Activated CD4-positive, alpha-beta T cell treated with anti-CD3 and anti-CD28 coated beads, Interleukin-2, amount 50 U/mL, for 48 hours (primary cell): ENCODE data around the gene ESRRG.

Experiments used
- DNase-seq, 2 experiments: peaks; one replicate each; pipeline ENCODE4 v3.0.0-alpha.2; 2020

Gene ESRRG

DNA sequence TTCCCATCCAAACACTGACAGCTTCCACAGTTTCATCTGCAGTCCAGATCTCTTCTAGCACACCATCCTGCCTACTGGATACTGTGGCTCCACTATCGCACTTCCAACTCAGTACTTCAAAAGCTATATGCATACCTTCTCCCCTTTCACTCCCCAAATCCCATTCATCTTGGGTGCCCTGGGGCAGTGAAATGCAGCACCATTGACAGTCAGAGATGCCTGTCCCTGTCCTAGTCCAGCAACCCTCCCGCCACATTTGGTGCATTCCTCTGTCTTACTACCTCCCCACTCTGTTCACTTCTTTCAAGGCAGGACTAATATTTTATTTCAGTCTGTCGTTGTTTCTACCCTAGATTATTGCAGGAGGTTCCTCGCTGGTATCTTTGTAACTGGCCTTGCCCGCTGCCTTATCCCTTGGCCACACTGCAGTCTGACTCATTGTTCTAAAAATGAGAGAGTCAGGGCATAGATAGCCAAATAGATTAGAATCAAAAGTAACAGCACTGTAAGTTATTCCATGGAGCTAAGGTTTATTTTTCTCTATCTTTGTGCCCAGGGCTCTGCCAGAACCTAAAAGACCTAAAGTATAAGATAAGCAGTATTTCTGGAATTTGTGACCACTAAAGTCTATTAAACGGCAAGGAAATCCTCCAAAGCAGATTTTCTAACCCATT lies 96.7 kb downstream of the ESRRG start:
- no peak for DNase-seq

DNA sequence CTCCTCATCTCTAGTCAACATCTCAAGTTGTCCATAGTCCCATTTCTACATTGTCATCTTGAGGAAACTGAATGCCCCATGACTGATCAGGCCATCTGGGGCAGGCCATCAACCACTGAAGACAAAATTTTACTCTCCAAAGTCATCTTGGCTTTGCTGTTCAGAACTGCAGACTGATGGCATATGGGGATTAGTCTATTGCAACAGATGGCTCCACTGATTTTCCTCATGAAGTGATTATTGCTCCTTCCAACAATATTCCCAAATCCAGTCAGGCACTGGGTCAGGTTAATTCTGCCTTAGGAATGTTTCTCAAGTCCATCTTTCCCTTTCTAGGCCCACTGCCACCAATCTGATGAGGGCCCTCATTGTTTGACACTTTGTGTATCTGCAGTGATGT lies 101.7 kb downstream of the ESRRG start:
- DNase-seq = no peak

DNA sequence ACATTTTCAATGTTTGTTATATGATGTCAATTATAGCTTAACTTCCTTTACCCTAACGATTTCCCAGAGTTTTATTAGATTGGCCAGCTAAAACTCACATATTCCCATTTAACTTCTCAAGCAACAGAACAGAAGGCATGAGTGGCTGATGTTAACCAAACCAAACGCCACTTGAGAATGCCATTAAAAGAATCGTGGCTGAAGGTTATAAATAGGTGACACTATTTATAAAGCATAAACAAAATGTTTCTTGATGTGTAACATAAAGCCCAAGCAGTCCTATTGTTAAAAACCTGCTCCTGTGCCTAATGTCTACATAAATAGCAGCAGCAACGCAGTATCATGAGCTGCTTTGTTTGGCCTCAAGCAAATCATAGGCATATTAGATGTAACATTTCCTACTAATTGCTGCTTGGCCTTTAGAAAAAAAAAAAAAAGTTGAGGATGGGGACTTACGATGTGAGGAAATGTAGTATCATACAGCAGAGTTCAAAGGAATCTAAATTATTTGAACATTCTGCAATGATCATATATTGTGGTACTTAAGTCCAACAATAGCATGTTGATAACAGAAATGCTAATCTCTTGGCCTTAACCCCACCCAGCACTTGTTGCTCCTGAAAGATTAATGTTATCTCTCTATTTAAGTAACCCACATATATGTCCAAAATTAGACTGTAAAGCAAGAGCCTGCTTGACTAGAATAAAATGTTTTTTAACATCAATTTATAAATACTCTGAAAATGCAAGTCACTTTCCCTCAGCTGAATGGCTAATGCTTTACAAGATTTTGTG lies 106.0 kb downstream of the ESRRG start:
- no peak for DNase-seq

DNA sequence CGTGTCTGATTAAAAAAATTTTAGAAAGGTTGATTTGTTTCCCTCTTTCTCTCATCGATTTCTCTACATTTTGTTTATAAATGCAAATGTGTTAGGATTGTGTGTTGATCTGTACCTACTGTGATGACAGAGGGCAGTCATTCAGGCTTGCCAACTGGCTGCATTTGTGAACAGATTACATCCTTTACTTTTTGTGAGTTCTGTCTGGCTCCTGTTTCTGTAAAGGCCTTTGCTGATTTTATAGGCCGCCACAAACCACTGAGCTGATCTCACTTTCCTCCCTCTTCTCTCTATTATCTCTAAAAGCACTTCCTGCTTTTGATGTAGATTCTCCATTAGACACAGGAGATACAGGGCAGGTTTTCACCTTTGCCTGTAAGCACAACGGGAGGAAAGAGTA lies 106.8 kb downstream of the ESRRG start:
- DNase-seq = no peak

DNA sequence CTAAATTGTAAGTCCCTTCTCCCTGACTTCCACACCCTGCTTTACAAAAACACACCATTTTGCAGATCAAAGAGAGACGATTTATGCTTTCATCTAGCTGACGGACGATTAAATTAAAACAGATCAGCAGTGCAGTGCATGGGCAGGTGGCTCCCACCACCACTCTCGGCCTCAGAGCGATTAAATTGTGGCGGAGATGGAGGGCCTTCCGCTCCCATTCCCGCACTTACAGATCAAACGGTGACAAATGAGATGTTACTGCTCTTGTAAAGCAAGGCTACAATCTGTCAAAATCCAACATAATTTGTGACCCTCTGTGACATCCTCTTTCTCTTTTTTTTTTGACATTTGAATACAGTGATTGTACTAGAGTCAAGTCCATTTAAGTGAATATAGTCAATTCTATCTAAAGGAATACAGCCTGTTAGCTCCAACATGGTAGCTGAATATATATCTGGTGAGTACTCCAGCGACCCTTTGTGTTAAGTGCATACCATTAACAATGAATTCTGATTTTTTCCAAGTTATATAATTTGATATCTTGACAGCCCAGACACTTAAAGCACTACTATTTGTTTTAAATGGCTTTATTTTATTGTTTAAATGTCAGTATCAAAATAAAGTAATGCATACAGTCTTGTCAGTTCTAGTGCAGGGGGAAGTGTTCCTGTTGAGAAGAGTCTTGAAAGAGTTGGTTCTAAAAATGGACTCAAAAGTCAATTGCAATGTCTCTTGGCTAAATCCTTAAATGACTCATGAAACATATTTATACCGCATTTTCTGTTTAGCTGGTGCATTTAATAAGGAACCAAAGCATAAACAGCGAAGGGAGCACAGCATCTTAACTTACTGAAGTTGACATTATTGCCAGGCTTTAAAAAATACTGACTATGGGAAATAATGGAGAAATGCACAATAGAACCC lies 109.0 kb downstream of the ESRRG start:
- DNase-seq = no peak

DNA sequence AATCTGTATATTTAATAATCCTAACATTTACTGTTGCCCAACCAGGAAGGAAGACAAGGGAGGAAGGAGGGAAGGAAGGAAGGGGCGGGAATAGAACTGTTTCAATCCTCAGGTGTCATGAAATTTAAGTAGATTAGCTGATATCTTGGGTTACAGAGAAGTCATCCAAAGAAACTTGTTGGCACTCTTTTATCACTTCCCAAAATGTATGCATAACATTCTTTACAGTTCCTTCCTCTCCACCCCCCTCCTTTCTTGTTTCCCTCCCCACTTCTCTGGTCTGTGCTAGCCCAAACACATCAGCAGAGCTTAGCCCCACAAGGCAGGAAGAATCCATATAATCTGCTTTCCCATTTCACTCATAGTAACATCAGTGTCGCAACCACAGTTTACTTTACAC lies 110.9 kb downstream of the ESRRG start:
- DNase-seq = no peak

DNA sequence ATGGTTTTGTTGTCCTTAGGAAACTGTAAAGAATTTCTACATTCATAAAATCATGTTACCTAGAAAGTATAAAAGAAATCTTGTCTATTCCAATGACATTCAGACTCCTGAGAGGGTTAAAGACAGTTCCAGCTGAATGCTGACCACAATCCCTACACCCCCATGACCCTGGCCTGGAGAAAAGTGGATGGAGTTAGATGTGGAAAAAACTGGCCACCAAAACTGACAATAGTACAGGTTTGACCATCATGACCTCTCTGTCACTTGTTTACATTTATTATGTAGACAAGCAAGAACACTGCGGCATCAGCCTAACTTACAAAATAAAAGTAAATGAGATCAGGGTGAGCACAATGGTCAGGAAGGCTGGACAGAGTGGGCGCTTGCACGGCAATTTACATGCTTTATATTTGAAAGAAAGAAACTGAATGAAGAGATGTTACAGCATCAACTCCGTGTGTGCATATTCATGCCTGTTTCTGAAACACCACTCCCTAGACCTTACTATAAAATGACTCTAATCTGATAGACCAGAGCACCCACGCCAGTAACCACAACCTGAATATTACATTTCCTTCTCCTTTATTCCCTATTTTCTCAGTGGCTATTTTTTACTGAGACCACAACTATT lies 116.0 kb downstream of the ESRRG start:
- no peak for DNase-seq

DNA sequence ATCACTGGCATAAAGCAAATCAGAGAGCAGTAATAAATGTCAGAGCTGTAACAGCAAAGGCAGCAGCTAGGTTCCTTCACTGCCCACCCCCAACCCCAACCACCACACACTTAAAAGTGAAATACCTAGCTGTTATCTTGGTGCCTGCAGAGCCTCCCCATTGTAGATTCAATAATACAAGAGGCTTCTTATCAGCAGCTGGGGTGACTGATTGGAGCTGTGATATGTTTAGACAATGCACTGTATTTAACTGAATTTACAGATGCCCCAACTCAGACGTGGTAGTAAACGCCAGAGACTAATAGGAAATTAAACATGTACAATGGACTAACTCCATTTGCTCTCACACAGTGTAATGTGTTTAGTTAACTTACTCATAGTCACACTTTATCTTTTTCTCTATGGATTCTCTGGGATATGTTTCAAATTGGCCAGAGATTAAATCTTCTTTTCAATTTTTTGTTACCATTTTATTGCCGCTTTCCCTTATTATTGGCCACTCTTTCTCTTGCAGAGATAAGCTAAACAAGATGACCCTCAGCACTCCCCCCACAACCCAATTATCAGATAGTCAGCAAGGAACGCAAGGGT lies 117.1 kb downstream of the ESRRG start:
- DNase-seq = no peak

DNA sequence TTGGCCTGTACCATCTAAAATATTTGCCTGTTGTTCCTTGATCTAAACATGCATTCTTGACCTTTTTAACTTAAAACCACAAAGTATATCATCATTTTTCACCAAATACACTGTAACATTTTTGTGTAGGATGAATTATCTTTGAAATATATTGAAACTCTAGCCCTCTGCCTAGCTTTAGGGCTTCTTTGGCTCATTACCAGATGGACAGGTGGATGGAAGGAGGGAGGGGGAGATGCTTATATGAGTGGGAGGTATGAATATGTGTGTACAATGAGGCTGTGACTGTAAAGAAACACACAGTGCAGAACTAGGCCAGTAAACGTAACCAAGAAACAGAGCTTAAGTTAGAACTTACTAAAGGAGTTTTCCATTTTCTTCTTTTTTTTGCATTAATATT lies 118.5 kb downstream of the ESRRG start:
- DNase-seq = no peak

DNA sequence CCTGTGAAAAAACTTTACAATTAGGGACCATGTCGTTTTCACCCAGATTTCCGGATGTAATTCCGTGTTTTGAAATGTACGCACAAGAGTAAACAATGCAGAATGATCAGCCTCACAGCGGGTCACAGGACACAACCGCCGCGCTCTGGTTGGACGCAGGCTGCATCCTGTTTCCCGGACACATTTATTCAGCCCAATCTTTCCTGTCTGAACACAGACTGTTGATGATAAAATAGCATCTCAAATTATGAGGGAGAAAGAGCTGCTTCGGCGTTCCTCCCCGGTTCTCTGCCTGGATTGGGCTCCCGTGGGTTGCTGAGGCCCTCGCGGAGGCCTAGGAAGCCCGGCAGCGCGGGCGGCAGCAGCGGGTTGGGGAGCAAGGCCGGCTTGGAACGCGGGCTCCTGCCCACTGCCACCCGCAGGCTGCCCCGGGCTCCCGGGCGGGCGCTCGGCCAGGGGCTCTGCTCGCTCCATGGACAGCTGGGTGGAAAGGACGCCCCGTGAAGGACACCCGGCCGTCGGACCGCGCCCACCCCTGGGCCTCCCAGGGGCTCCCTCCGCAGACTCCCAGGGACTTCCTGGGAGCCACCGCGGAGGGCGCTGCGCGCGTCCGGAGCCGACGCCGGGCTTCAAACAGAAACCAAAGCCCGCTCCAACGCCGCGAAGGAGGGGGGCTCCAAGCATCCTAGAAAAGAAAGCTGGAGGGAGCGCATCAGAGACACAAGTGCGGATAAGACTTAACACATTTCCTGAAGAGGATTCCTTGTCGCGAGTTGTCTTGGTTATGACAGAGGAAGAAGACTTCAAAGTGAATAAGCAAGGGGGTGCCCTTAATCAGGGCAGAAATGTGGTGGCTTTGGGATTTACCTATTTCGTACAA lies 122.3 kb downstream of the ESRRG start:
- no peak for DNase-seq

DNA sequence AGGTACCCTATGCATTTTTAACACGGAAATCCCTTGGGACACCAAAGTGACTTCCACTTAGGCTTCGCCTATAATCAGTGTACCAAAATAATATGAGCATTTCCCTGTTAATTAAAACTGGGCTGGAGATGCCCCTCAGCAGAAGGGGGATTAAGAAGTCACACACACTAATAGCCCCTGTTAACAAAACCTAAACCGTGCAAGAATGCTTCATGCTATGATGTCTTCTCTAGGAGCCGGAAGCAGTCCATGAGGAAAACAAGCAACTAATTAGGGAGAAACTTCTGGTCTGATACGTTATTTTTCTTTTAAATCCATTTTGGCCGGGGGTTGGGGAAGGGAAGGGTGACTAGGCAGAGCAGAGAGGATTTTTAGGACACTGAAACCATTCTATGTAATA lies 123.4 kb downstream of the ESRRG start:
- DNase-seq = no peak

DNA sequence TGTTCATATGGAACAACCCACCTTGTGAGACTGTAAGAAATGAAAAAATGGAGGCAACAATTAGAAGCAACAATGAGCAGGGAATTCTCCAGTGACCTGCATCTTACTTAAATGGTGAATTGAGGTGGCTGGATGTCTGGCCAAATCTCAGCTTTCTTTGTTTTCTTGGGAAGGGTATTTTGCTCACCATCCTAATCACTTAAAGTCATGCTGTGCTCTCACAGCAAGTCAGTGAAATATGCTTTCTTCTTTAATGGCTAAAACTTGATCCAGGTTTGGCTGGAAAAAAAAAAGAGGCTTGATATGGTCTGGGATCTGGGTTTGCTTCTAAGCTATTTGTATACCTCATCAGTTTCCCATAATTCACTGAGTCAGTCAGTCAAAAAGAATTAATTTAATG lies 124.8 kb downstream of the ESRRG start:
- DNase-seq = no peak

DNA sequence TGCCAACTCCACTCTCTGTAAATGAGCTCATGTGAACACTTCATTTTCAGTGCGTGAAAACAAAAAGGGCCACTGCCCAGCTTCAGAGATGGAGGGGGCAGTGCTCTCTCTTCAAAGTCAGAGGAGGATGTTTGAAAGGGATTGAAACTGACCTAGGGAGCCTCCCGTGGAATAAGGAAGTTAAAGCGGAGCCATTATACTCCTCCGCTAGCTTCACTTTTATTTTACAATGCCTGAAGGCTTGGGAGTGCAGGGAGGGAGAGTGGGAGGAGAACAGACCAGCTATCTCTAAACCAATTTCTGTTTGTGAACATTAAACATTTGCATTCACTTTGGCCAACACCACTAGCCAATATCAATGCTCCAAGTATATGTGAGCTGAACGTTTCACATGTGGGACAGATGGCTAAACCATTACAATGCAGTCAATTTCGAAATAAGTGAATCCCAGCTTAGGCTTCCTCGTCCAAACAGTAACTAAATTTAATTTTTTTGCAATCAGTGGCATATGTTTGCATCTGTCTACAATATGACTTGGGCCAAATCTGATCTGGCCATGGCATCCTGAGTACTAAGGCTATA lies 126.9 kb downstream of the ESRRG start:
- DNase-seq = no peak

DNA sequence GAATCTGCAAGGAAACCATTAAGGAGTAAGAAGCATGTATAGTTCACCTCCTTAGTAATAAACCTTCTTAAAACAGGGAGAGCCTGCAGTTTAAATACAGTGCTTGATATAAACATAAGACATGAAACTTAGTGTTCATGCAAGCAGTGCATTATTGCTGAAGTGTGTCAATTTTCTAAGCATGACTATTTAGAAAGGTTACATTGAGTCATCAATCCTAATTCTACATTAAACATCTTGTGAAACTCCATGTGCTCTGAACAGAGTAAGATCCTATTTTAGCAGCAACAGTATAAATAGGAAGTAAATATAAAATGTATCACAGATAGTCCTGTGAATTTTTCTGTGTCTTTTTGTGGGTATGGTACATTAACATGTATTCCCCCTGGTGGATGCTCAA lies 135.5 kb downstream of the ESRRG start:
- DNase-seq = no peak

DNA sequence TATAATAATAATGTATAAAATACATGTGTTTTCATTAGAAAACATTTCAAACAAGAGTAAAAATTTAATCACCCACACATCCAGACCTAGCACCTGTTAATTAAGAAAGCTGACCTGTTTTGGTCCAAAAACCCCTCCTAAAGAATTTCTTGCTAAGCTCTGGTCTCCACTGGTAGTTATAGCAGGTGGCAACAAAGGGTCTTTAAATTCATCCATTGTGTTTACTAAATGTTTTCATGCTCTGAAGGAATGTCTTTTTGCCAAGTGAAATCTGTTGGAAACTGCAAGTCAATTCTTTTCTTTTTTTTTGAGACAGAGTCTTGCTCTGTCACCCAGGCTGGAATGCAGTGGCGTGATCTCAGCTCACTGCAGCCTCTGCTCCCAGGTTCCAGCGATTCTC lies 141.1 kb downstream of the ESRRG start:
- DNase-seq = no peak

DNA sequence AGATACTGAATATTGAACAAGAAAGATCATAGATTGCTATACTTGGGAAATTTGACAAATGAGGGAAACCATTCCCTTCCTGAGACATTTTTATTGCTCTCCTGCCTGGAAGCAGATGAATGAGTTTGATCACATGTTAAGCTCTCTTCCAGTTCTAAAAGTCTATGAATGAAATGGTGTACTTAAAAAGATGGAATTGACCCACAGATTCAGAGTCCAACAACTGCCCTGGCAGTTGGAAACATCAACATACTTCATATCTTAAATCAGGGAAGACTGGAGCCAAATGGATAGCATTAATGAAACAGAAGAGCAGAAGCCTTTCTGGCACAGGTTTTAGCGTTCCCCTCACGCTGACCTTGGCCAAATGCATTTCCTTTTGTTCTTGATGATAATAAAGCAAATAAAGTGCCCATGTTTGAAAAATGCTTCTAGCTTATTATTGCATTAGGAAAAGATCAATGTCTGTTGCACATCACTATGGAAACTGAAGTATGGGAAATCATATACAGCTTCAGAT lies 142.6 kb downstream of the ESRRG start:
- DNase-seq = no peak

DNA sequence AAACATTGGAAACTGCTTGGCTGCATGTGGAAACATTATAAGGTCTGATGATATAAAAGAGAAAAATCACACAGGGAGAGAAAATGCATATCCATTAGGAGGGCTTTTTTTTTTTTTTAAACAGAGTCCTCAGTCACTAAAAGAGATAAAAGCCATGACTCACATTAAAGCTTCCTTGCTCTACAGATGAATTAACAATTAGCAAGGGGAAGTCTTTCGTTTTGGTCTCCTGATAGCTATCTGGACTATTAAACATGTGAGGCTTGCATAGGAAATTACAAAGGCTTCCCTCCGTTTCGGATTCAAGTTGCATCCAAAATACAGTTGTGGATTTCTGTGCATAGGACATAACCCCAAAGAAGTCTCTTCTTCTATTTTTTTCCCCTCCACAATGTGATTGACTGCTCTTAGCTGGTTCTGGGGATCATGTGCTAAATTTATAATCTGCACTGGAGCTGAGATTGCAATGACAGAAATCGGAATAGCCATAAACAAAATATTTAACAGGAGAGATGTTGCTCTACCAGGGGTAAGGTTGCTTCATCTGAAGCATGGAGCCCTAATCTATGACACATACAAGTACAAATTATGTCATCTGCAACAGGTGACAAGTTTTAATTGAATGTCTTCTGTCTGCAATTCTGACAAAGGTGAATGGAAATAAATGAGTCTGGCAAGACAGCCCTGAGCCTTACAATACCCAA lies 146.8 kb downstream of the ESRRG start:
- DNase-seq = no peak

DNA sequence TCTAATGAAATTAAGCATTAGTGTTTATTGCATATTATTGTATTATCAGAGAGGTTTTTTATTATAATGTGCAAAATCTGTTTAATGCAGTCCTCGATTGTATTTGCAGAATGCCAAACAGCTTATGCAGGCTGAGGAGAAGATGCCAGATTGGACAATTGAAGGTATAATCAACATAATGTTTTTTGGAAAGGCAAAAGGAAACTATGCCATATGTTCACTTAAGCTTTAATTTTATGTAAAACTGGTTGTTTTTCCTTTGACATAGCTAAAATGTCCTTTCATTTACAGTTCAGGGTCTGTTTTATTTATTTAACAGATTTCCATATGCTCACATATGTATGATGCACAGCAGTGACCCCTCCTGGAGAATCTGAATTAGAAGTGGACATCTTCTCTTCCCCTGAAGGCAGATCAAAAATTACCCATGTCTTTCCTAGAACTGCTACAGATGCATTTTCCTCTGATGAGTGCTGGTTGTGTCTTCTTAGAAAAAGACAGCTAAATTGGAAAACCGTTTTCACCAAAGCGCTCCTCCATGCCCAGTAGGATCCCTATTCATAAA lies 156.5 kb downstream of the ESRRG start:
- DNase-seq = no peak

DNA sequence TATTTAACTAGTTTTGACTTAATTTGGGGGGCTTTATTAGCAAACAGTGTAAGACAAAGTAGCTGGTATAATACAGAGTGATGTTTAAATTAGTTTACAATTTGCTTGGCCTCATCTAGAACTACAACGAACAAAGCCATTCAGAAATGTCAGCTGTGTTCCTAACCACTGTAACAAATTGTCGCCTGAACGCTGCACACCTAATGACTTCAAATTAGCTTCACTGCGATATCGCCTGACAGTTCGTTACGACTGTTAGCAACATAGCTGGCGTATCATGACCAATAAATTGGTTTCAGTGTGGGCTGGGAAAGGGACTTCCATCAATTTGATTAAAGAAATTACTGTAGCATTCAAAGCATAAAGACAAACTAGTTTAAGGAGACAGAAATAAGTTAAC lies 160.1 kb downstream of the ESRRG start:
- no peak for DNase-seq

DNA sequence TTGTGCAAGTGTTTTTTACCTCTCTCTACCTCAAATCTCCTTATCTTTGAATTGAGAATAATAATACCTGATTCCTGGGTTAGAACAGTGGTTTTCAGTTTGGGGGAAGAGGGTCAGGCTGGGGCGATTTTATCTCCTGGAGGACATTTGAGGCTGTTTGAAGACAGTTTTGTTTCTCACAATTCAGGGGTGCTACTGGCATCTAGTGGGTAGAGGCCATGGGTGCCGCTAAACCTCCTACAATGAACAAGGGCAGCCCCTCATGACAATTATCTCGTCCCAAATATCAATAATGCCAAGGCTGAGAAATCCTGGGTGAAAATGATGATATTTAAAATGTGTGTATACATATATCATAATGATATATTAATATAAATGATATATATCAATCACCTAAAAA lies 160.8 kb downstream of the ESRRG start:
- DNase-seq = no peak
